K562 treated with DMSO at 1 percent for 4 hours (cell line): ENCODE data around the gene ANGPTL7. TPM values are rescaled to one million over a fixed set of nuclear protein-coding genes. Genes with fewer than 3 reads are reported as not detected.

Experiments used
- total RNA-seq: library from RNA; unstranded; fragments of 300-600 nt; gene quantifications from 2 replicates; pipeline ENCODE4 v1.2.3, GENCODE V29; 2022; ENCODE audit not compliant: insufficient read depth

Gene ANGPTL7, protein sequence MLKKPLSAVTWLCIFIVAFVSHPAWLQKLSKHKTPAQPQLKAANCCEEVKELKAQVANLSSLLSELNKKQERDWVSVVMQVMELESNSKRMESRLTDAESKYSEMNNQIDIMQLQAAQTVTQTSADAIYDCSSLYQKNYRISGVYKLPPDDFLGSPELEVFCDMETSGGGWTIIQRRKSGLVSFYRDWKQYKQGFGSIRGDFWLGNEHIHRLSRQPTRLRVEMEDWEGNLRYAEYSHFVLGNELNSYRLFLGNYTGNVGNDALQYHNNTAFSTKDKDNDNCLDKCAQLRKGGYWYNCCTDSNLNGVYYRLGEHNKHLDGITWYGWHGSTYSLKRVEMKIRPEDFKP
- not detected in 2 replicates for total RNA-seq

DNA sequence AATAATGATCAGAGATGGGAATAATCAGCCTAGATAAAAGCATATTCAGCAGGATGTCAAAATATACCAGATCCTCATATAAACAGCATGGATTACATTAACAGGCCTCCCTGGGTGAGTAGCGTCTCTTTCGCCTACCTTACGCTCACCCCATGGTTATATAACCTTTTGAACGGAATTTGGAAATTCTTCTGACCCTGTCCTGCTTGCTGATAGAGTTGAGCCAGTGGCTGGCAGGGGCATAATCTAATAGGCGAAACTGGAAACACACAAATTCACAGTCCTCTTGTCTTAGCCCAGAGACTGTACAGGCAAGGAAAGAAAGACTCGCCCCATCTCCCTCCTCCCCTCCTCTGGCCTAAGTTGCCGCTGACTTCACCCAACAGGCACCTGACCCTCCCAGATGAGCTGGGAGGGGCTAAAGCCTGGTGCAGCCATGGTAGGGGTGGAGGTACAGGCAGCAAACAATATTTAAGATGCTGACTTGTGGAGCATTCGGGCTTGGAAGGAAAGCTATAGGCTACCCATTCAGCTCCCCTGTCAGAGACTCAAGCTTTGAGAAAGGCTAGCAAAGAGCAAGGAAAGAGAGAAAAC is at the start of gene ANGPTL7:
Gene ANGPTL7 (plus strand): TSS at position 498 of the 594 bp plus-strand sequence. CDS start 225 bp downstream, outside the sequence.

Other genes starting within 250 kb of the ANGPTL7 start
- gene TARDBP, start 176.7 kb upstream of the ANGPTL7 start, total RNA-seq, result 107 and 112 TPM in 2 replicates
- gene MASP2, start 142.1 kb upstream of the ANGPTL7 start, total RNA-seq, result 2.7 and 3.4 TPM in 2 replicates
- 123 and 129 TPM in 2 replicates for gene SRM, start 129.3 kb upstream of the ANGPTL7 start, total RNA-seq
- 78.4 and 86.2 TPM in 2 replicates for gene EXOSC10, start 89.5 kb upstream of the ANGPTL7 start, total RNA-seq
- gene MTOR, start 73.2 kb downstream of the ANGPTL7 start, total RNA-seq, result 42.9 and 57.7 TPM in 2 replicates
- gene UBIAD1, start 83.8 kb downstream of the ANGPTL7 start, total RNA-seq, result 15.2 and 16.2 TPM in 2 replicates